Hematopoietic multipotent progenitor cell treated with erythropoietin and hydrocortisone succinate and interleukin-3 and kit ligand, for 4 days (in vitro differentiated cells): ENCODE results near the gene CNOT9.
A peak's percentile ranks its signal among the peaks of the same experiment; 100 is the strongest.
"Not testable (repeated sequence)": the region's sequence is repeated elsewhere in the genome, so short reads cannot be mapped to it uniquely, and the experiment has no call there.

Experiments used
- DNase-seq: peaks from one replicate; pipeline ENCODE4 v3.0.0-alpha.2; 2015

Gene CNOT9, protein sequence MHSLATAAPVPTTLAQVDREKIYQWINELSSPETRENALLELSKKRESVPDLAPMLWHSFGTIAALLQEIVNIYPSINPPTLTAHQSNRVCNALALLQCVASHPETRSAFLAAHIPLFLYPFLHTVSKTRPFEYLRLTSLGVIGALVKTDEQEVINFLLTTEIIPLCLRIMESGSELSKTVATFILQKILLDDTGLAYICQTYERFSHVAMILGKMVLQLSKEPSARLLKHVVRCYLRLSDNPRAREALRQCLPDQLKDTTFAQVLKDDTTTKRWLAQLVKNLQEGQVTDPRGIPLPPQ

DNA sequence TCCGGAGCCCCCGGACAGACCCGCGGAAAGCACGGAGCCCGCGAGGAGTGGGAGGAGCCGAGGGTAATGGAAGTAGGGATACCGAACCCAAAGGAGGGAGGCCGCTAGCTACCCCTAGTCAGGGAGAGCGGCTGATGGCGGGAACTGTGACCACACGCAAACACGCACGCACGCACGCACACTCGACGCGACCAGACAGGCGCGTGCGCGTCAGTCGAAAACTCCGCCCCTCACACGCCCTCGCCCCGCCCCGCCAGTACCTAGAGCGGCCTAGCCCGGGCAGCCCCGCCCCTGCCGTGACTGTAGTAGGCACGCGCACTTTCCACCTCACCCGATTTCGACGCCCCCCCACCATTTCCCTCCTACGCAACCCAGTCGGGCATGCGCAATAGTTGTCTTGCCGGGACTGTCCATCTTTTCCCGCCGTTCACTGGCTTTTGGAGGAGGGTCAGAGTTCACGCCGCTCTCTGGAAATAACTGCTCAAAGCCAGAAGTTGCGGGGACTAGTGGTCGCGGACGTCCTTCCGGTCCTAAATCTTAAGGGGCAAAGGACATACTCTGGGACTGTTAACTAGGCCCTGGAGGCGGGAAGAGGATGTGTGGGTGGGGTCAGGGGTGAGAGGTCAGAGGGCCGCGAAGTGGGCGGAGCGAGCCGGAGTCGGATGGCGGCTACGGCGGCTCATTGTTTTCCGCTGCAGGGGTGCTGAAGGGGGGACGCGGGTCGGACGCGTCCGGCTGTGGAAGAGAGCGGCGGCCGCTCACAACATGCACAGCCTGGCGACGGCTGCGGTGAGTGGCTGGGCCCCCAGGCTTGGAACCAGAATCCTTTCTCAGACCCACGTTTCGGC lies at the start of gene CNOT9, which contains the start of gene USP37:
TSS of gene CNOT9 (plus strand) at position 650 of the 848 bp plus-strand sequence. CDS start at position 766, 116 bp downstream.
TSS of gene USP37 (minus strand) at position 162 of the 848 bp plus-strand sequence. CDS start 9,698 bp downstream, outside the sequence.
- DNase-seq = peak; percentile 99

DNA sequence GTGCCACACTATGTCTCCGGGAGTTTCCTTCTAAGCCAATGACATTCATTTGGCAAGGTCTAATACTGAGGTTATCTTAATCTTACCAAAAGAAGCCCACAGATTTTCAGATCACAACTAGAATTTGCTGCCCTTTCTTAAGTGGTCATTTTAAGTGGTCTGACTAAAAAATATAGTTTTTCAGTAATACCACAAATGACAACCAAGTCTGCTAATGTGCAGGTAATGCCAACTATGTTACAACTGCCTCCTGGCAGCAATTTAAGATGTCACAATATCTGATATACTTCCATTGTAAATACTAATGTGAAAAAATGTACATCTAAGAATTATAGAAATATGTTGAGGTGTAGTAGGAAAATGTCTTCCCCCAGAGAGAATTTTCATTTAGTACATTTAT lies 49.8 kb upstream of the CNOT9 start:
- no peak for DNase-seq

DNA sequence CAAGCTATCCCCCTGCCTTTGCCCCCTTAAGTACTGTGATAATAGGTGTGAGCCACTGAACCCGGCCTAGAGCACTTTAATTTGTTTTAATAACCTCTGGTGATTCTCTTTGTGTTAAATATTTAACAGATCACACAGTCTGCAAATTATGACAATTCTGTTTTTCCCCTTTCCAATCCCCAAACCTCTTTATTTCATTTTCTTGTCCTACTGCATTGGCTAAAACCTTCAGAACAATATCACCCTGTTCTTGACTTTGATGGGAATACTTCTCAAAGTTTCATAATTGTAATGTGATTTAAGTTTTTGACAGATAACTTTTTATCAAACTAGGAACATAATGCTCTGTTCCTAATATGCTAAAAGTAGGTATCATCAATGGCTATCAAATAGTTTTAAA lies 45.0 kb upstream of the CNOT9 start:
- DNase-seq = no peak

DNA sequence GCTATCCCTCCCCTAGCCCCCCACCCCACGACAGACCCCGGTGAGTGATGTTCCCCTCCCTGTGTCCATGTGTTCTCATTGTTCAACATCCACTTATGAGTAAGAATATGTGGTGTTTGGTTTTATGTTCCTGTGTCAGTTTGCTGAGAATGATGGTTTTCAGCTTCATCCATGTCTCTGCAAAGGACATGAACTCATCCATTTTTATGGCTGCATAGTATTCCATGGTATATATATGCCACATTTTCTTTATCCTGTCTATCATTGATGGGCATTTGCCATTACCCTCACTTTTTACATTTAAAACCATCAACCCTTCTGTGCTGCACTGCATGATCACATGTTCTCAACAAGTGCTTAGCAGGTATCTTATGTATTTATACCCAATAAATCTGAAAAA lies 40.2 kb upstream of the CNOT9 start:
- DNase-seq = not testable (repeated sequence)

DNA sequence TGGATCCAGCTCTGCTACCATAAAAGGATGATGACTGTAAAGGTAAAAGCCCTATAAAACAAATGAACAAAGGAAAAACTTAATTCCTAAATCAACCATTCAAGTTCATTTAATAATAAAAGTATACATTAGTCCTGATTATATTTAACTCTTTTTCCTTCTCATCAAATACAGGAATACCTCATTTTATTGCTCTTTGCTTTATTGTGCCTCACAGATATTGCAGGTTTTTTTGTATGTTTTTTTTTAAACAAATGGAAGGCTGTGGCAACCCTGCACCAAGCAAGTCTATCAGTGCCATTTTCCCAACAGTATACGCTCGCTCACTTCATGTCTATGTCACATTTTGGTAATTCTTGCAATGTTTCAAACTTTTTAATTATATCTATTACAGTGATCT lies 38.6 kb upstream of the CNOT9 start:
- no peak for DNase-seq

DNA sequence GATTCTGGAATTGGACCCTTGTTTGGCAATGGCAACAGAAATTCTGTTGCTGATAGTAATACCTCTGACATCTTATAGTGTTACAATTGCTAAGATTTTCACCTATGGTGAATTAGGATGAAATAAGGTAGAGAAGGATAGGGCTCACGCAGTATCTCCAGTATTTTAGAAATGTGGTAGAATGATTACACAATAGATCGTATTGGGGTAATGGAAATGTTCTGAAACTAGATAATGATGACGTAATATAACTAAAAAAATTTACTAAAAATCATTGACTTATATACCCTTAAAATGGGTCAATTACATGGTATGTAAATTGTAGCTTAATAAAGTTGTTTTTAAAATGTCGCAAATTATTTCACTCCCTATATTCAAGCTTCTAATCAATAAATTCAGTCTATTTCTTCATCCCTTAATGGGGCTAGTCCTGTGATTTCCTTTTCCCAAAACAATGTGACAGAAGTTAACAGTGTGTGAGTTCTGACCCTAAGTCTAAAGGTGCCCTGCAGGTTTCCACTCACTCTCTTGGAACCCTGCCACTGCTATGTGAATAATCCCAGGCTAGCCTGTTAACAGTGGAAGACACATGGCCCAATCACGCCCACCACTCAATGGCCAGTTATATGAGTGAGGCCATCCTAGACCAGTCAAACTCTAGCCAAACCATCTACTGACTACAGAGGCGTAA lies 31.7 kb upstream of the CNOT9 start:
- DNase-seq = no peak

DNA sequence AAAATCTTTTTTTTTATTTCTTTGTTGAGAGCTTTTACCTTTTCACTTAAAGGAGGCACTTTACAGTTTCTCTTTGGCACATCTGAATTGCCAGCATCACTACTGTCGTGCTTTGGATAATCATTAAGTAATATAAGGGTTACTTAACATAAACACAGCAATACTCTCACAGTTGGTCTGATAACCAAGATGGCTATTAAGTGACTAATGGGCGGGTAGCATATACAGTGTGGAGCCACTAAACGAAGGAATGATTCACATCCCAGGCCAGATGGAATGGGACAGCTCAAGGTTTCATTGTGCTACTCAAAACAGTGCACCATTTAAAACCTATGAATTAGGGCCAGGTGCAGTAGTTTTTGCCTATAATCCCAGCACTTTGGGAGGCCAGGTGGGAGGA lies 28.6 kb upstream of the CNOT9 start:
- no peak for DNase-seq

DNA sequence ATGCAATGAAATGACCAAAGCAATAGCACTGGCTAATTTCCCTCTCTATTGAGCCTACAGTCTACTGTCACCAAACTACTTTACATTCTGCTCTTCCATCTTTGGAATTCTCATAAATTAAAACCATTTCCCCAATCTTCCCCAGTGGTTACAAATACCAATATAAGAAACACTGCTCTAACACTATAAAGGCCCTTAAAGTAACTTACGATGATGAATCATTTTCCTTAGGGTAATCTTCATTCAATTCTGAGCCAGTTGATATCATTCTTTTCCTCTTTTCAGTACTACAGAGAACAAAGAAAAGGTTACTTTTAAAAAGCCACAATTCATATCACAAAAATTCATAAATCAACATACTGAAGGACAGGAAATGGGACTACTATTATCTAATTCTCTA lies 22.6 kb upstream of the CNOT9 start:
- DNase-seq = no peak

DNA sequence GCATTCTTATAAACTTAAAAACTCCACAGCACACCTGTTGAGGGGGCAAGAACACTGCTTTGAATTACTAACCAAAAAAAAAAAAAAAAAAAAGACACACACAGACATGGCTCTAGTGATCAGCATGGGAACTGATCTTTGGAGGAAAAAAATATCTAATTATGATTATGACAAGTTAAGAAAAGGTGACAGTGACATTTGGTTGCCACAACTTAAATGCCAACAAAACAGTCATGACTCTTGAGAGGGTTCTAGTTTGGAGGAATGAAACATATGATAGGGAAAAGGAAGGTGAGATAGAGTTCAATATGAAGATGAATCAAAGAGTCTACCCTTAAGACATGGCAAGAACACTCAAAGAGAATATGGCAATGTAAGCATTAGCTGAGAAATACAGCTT lies 21.1 kb upstream of the CNOT9 start:
- no peak for DNase-seq

DNA sequence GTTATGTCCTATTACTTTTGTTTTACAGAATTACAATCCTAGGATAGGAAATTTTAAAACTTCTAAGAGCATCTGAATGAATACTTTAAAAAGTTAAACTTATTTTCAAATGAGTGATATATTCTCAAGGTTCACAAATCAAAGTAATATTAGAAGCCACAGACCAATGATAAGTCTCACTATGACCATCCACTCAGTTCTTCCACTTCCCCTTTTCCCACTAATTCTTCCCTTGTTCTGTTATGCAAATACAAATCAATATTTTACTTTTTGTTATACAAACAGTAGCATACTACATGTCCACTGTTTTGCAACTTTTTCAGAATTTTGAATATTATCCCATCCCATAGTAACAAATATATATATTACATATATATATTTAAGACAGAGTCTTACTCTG lies 20.7 kb upstream of the CNOT9 start:
- DNase-seq = no peak

DNA sequence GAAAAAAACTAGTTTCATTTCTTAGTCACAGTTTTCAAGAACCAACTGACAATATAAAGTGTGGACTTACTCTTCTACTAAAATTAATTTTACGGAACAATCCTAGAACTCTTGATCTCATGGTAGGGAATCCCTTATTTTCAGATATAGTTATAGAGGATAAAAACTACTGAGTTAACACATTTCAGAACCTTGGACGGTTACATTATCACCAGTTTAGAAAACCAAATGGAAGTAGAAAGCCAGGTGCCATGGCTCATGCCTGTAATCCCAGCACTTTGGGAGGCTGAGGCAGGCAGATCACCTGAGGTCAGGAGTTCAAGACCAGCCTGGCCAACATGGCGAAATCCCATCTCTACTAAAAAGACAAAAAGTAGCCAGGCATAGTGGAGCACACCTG lies 14.4 kb upstream of the CNOT9 start:
- not testable (repeated sequence) for DNase-seq

DNA sequence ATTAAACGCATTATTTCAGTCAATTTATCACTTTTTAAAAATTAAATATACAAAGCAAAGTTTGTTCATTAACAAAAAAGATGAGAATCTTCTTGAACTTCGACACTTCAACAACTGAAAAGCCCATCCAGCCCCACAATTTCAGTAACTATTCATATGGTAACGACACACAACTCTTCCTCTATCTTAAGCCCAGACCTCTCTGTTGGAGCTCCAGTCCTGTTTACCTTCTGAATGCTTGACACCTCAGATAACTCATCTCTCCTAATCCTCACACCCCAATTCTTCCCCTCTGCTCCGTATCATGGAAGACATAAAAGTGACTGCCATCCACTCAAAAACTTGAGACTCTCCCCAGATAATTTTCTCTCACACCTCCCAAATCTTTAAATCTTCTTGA lies 13.1 kb upstream of the CNOT9 start:
- no peak for DNase-seq

DNA sequence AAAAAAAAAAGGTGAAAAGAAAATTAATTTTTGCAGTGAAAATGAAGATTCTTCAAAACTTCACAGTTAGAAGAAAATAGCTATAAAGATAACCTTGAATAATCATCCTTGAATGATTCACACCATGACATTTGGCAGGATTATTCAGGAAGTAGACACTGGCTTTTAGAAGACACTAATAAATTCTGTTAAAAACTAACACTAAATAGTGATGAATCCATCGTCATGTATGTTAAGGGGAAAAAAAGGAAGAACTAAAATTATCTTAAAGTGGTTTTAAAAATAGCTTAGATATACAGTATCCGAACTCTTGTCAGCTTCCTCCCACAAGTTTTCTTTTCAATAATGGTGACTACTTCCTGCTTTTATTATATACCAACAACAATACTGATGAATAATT lies 10.7 kb upstream of the CNOT9 start:
- DNase-seq = no peak

DNA sequence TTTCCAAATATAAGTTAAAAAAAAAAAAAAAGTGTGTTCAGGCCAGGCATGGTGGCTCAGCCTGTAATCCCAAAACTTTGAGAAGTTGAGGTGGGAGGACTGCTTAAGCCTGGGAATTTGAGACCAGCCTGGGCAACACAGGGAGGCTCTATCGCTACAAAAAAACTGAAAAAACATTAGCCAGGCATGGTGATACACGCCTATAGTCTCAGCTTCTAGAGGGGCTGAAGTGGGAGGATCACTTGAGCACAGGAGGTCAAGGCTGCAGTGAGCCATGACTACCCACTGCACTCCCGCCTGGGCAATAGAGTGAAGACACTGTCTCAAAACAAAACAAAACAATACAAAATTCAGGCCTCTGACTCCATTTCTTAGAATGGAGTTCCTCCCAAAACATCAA lies 9.7 kb upstream of the CNOT9 start:
- no peak for DNase-seq

DNA sequence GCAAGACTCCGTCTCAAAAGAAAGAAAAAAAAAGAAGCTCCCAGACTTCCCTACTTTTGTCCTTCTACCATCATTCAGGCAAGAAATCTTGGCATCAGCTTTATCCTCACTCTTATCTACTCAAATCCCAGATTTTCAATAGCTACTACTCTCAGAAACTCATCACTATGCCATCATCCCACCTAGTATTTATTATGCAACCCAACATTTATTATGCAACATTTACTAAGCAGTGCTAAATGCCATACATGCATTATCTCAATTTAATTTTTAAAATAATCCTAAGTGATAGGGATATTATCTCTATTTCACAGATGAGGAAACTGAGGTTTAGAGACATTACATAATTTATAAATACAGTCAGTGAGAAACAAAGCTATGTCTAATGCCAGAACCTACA lies 4.6 kb upstream of the CNOT9 start:
- DNase-seq = no peak

DNA sequence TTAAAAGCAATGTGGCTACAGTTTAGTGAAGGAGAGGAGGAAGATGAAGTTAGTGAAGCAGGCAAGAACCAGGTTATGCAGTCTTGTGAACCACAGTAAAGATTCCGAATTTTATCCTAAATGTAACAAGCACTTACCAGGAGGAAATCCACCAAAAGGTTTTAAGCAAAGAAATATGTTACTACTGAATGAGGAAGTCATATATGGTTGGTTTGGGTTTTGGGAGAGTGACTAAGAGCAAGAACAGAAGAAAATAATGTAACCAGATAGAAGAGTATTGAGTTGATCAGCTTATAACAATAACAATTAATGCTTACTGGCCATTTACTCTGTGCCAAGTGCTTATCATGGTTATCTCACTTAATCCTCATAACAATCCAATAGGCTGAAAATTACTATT lies 2.3 kb upstream of the CNOT9 start:
- DNase-seq = peak; percentile 26

DNA sequence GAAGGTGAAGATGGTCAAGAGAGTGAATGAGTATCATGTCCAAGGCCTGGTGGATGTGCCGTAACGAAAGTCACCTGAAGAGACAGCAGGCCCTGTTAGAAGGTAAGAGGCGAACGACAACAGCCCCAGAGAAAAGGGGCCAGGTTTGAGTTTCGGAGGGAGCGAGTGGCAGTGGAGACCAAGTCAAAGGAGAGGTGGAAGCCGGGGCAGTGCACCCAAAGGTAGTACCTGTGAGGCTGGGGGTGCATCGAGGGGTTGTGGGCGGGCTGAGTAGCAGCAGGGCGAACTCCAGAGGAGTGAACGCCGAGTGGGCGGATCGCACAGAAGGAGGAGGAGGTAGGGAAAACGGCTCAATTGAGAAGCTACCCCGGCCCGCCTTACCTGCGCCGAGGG lies 846 bp upstream of the CNOT9 start:
- no peak for DNase-seq

DNA sequence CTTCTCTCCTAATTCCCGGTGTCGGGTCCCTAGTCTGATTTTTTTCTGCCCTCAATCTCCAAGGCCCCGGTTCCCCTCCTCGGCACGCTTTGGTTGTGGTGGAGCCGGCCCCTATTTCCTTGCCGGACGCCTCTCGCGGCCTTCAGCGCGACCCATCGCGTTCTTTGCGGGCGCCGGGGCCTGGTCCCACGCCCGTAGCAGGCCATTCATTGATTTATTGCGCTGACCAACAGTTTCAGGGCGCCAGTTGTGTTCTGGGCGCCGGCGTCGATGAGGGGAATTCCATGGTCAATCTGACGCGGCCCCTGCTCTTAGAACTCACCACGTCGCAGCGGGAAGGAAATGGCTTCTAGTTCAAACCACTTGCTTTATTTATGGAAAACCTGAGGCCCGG lies 396 bp downstream of the CNOT9 start:
- DNase-seq = peak; percentile 66

DNA sequence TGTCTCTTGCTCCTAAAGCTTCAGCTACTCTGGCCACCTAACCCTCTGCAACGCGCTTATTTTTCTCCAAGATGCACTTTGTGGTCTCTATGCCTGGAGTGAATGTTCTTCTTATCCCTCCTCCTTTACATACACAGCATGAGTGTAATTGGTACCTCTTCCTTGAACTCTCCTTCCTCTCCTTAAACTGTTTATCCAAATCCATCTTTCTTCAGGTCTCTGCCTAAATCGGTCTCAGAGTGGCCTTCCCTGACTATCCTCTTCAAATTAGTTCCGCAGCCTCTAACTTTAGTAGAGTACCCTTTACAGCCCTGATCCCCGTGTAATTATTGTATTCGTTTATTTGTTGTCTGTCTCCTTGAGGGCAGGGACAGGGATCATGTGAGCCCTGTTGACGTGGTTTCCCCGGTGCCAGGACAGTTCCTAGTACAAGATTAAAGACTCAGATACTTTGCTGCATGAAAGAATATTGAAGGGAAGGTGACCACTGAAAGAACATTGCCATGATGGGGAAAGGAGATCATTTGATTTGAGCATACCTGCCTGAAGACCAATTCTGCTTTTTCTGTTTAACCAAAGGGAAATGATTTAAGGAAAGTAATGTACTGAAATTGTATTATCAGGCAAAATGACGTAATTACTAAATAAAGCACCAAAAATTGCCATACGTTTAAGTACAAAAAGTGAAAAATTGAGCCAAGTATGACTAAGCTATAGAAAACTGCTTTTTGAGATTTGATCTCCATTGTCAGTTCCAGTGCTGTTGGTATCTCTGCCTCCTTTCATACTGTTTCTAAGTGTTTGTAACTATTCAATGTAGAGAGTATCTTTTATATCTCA lies 1.2 kb downstream of the CNOT9 start:
- peak; percentile 65 for DNase-seq

DNA sequence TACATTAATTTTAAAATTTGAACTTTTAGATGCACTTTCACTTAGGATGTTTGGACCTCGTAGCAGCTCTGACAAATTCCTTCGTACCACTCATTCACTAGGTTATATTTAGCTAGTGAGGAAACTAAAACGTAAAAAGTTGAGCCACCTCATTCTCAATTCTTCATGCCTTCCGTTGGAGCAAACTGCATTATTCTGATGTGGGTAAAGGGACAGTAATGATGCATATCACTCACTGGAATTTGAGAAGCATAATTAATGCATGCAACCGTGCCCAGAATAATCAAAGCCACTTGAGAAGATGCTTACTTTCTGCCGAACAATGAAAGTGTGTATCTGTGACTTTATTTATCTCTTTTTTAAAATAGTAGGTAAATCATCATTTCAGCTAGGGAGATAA lies 2.2 kb downstream of the CNOT9 start:
- DNase-seq = no peak

DNA sequence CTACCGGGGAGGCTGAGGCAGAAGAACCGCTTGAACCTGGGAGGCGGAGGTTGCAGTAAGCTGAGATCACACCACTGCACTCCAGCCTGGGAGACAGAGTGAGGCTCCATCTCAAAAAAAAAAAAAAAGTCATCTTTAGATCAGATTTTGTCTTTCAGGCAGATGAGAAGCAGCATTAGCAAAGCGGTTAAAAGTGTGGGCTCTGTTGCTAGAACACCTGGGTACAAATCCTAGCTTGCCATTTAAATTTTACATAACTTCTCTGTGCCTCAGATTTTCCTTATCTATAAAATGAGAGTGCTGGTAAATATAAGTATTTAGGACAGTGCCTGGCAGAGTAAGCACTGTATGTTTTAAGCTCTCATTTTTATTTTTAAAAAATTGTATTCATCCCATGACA lies 8.2 kb downstream of the CNOT9 start:
- no peak for DNase-seq

DNA sequence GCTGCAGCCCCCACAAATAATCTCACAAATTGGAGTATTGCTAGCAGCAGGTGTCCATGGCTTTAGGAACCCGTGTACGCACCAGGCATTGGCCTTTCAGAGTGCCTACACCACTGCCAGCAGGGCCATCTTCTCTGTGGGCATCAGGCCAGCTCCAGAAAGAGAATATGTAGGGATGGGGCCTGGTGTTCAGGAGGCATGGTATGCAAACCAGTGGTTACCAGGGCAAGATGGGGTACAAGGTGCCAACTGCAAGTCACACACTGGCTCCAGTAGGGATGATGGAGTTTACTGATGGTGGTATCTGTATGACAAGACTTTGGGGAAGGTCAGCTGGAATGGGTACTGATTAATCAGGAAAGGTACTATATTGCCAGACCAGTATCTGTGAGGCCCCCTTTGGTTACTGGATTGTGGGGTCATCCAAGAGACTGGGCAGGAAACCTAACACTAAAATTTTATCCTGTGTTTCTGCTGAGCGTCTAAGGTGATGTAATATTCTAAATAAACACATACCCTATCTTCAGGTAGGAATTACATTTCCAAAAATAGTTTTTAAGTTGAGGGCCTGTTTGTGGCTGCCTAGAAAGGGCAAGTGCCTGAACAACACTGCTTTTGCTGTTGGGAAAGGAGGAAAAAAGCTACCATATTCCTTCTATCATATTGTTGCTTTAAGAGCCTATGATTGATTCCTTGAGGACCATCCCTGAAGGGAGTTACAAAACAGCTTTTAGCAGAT lies 9.0 kb downstream of the CNOT9 start:
- DNase-seq = no peak
